Measurements from ENCODE around the gene EEF1G. TPM values are rescaled to one million over a fixed set of nuclear protein-coding genes. Genes with fewer than 3 reads are reported as not detected.
"Not testable (repeated sequence)": the region's sequence is repeated elsewhere in the genome, so short reads cannot be mapped to it uniquely, and the experiment has no call there.

Gene EEF1G
- total RNA-seq, 1 donor from 2014 or later, result 1,017 TPM

DNA sequence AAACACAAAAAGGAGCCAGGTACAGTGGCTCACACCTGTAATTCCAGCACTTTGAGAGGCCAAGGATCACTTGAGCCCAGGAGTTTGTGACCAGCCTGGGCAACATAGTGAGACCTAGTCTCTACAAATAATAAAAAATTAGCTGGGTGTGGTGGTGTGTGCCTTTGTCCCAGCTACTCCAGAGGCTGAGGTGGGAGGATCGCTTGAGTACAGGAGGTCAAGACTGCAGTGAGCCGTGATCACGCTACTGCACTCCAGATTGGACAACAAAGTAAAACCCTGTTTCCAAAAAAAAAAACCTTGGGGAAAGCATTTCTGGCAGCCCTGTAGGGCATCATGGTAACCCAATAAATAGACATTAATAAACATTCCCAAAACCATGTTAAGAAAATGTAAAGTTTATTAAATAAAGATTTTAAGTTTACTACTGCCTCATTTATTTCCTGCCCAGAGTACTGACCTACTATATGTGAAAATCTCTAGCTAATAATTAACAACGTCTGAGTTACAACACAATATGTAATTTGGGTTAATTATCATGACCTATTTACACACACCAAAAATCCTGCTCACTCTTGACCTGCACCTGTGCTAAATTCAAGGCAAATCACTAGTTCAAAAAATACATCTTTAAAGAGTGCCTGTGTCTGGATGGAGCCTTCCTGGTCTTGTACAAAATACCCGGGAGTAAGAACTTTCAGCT, 8.4 kb downstream of the EEF1G start:
- Mint-ChIP-seq H3K4me3 (ENCODE audit: unreplicated experiment) (no peak overlapping the region), H3K4me1 (ENCODE audit: low read depth) (peaks cover 33% of the 10 kb centered on the region), H3K9me3 (ENCODE audit: low read depth) (no peaks in the 10 kb centered on the region), H3K27ac (ENCODE audit: unreplicated experiment) (peak overlapping the region; percentile 54), H3K27me3 (ENCODE audit: low read depth) (no peaks in the 10 kb centered on the region), H3K36me3 (ENCODE audit: low read depth) (peaks cover 32% of the 10 kb centered on the region)
- TF ChIP-seq, protein P1, sequence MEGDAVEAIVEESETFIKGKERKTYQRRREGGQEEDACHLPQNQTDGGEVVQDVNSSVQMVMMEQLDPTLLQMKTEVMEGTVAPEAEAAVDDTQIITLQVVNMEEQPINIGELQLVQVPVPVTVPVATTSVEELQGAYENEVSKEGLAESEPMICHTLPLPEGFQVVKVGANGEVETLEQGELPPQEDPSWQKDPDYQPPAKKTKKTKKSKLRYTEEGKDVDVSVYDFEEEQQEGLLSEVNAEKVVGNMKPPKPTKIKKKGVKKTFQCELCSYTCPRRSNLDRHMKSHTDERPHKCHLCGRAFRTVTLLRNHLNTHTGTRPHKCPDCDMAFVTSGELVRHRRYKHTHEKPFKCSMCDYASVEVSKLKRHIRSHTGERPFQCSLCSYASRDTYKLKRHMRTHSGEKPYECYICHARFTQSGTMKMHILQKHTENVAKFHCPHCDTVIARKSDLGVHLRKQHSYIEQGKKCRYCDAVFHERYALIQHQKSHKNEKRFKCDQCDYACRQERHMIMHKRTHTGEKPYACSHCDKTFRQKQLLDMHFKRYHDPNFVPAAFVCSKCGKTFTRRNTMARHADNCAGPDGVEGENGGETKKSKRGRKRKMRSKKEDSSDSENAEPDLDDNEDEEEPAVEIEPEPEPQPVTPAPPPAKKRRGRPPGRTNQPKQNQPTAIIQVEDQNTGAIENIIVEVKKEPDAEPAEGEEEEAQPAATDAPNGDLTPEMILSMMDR (IDR thresholded peaks at IDR 0.05), result no peak
- no peak for DNase-seq (ENCODE audit: low spot score)

DNA sequence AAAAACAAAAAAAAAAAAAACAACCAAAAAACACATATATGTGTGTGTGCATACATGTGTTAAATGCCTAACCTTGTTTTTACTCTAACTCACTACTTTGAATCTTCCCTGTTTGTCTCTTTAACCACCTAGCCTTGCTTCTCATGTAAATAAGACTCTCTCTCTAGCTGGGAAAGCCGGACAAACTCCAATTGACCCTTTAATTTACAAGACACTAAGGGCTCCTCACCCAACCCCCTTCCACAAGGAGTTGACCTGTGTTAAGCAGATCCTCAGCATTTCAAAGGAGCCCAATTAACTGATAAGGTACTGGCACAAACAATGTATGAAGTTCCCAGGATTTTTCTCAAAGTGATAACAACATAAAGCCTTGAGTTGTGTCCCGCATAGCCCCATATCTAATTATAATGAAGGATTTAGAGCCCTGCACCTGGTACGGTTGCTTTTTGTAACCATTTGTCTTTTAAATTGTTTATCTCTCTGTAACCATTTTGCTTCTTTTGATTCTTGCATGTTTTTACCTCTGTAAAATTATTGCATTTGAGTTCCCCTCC, 11.9 kb downstream of the EEF1G start:
- peak overlapping the region; percentile 62 for H3K27ac Mint-ChIP-seq (ENCODE audit: unreplicated experiment)
- DNase-seq (ENCODE audit: low spot score); H3K4me3 Mint-ChIP-seq (ENCODE audit: unreplicated experiment); H3K9me3 Mint-ChIP-seq (ENCODE audit: low read depth); H3K27me3 Mint-ChIP-seq (ENCODE audit: low read depth): not testable (repeated sequence)
- H3K4me1 Mint-ChIP-seq (ENCODE audit: low read depth), result peaks cover 38% of the 10 kb centered on the region
- H3K36me3 Mint-ChIP-seq (ENCODE audit: low read depth), result peaks cover 36% of the 10 kb centered on the region

DNA sequence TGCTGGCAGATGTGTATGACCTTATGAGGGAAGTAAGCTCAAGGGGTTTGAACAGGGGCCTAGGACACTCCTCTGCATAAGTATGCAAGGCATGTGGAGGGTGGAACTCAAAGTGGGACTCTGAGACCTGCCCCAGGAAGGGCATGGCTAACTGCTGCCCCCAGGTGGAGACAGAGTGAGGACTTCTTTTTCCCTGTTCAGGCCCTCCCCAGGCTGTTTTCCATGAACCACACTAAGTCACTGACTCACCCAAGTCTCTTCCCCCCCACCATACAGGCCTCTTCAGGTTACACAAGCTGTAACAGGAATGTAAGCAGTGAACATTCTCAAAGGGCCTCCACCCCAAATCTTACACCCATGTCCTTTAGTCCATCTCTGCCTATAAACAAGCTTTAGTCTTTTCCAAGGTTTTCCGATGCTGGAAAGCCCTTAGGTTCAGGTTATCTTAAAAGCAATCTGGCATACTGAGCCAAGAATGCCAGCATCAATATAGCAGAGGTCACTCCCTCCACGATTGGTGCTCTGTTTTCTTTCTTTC, 13.1 kb downstream of the EEF1G start:
- DNase-seq (ENCODE audit: low spot score), result no peak
- Mint-ChIP-seq H3K36me3 (ENCODE audit: low read depth) (peaks cover 30% of the 10 kb centered on the region), H3K27me3 (ENCODE audit: low read depth) (no peaks in the 10 kb centered on the region), H3K4me3 (ENCODE audit: unreplicated experiment) (no peak overlapping the region), H3K9me3 (ENCODE audit: low read depth) (no peaks in the 10 kb centered on the region), H3K4me1 (ENCODE audit: low read depth) (peaks cover 42% of the 10 kb centered on the region), H3K27ac (ENCODE audit: unreplicated experiment) (peak overlapping the region; percentile 87)
- TF ChIP-seq, protein P1 (IDR thresholded peaks at IDR 0.05), result peak; percentile 91

DNA sequence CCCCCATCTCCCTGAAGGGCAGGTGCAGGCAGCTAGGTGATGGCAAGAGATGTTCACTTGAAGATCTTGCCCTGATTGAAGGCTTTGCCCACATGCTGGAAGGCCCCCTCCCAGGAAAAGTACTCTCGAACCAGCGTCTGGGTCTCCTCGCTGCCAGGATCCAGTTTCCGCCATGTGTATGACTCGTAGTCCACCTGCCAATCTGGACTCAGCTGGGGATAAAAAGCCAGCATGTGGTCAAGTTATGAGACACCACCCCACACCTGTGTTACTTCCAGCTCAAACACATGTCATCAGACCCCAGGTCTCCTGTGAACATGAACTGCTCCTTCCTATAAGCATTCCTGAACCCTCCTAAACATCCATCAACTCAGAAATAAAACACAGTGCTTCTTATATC, 14.1 kb downstream of the EEF1G start:
- H3K9me3 Mint-ChIP-seq (ENCODE audit: low read depth); H3K27me3 Mint-ChIP-seq (ENCODE audit: low read depth); DNase-seq (ENCODE audit: low spot score); H3K4me3 Mint-ChIP-seq (ENCODE audit: unreplicated experiment): not testable (repeated sequence)
- peaks cover 52% of the 10 kb centered on the region for H3K4me1 Mint-ChIP-seq (ENCODE audit: low read depth)
- H3K36me3 Mint-ChIP-seq (ENCODE audit: low read depth), result peaks cover 25% of the 10 kb centered on the region
- H3K27ac Mint-ChIP-seq (ENCODE audit: unreplicated experiment), result peak overlapping the region; percentile 87

DNA sequence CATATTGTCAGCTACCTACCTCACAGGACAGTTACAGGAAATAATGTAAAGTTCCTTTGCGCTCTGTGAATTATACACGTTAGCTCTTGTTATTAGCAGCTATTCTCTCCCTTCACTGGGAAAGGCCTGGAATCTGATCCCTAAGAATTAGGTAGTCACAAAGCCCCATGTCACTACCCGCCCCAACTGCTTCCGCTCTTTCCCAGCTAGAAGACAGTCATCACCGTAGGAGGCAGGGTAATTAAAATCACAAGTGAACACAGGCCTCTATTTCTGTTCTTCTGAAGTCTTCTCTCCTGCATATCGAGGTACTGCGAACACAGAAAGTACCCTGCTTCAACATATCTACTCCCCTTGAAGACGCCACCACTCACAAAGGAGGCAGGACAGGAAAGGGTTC, 14.5 kb downstream of the EEF1G start:
- no peak for DNase-seq (ENCODE audit: low spot score)

DNA sequence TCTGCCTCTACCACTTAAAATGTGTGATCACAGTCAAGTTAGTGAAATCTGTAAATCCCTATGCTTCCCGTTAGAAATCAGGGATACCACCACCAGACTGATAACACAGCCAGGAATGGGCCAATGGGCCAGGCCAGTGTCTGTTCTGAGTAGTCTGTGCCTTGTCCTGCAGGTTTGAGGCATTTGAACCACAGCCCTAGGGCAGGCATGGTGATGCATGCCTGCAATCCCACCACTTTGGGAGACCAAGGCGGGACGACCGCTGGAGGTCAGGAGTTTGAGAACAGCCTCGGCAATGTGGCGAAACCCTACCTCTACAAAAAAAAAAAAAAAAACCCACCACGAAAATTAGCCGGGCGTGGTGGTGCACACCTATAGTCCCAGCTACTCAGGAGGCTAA, 15.0 kb downstream of the EEF1G start:
- Mint-ChIP-seq H3K27ac (ENCODE audit: unreplicated experiment) (no peak overlapping the region), H3K9me3 (ENCODE audit: low read depth) (no peaks in the 10 kb centered on the region), H3K36me3 (ENCODE audit: low read depth) (peaks cover 23% of the 10 kb centered on the region), H3K4me1 (ENCODE audit: low read depth) (peaks cover 62% of the 10 kb centered on the region), H3K27me3 (ENCODE audit: low read depth) (no peaks in the 10 kb centered on the region), H3K4me3 (ENCODE audit: unreplicated experiment) (no peak overlapping the region)
- TF ChIP-seq, protein P1 (IDR thresholded peaks at IDR 0.05), result no peak
- no peak for DNase-seq (ENCODE audit: low spot score)

More for the DNA sequence above, 14.5 kb downstream of the EEF1G start:
- H3K4me1 Mint-ChIP-seq (ENCODE audit: low read depth), result peaks cover 56% of the 10 kb centered on the region
- H3K27ac Mint-ChIP-seq (ENCODE audit: unreplicated experiment), result no peak overlapping the region
- H3K36me3 Mint-ChIP-seq (ENCODE audit: low read depth), result peaks cover 25% of the 10 kb centered on the region
- H3K9me3 Mint-ChIP-seq (ENCODE audit: low read depth), result no peaks in the 10 kb centered on the region
- no peaks in the 10 kb centered on the region for H3K27me3 Mint-ChIP-seq (ENCODE audit: low read depth)
- TF ChIP-seq, protein P1 (IDR thresholded peaks at IDR 0.05), result no peak
- no peak overlapping the region for H3K4me3 Mint-ChIP-seq (ENCODE audit: unreplicated experiment)
